Measurements from ENCODE around the gene ZNF296. TPM values are rescaled to one million over a fixed set of nuclear protein-coding genes. Genes with fewer than 3 reads are reported as not detected.
A peak's percentile ranks its signal among the peaks of the same experiment; 100 is the strongest.

Gene ZNF296
- total and polyA plus RNA-seq, 2 of the 13 experiments (the other 11 are each of a cell fraction or from before 2014, with no cell fraction given), result 0.26 to 0.62 TPM

DNA sequence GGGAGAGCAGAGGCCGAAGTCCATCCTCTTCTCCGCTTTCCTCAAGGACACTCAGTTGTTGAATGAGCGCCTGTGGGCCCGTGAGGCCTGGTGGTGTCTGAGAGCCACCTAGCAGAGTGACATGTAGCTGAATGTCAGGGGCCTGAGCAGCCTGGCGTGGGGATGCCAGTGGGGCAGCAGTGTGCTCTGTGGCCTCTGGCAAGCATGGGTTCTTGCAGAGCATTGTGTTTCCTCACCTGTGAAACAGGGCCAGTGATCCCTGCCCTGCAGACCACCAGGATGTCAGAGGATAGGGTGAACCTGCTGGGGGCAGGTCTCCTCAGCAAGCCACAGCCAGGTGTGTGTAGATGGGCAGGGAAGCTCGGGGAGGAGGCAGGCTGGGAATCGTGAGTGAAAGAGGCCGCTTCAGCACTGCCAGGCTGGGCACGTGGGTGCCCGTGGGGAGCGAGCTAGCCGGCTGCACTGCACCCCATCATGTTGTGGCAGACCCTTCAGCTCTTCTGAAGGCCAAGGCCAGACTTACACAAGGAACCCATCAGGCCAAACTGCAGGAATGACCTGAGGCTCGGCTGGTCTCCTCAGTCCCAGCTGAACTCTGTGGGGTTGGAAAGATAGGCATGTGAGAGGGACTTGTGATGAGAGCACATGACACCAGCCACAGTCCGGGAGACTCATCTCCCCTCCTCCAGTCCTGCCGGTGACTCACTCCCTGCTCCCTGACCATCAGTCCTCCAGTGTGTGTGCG is 21.7 kb upstream of the ZNF296 start:
- 0% methylated on average over 4 of the region's 16 CpGs for WGBS (ENCODE audit: low lambda C conversion rate)
- no peaks in the 10 kb centered on the region; a peak in 1 of 5 replicates for H3K27me3 ChIP-seq (ENCODE audit: control insufficient read depth in 1 of 2, insufficient read depth in 2 of 2, low read length in 2 of 2)
- H3K79me2 ChIP-seq (ENCODE audit: insufficient read depth, low read length), result peaks cover 98% of the 10 kb centered on the region
- BruUV-seq (replicated peaks), result TSS peak; percentile 51
- H3K36me3 ChIP-seq (replicated peaks in 1 of 2; ENCODE audit: control insufficient read depth in 1 of 2, insufficient read depth in 2 of 2, low read length in 2 of 2), result peaks cover 0 to 5% of the 10 kb centered on the region in 2 experiments; a peak in 3 of 5 replicates
- CTCF ChIA-PET (ENCODE audit: low intra/inter-chr PET ratio, low total read pairs), result no interaction called here
- H2AFZ ChIP-seq (ENCODE audit: low read length), result no peak overlapping the region
- peak overlapping the region; percentile 74 for H3K27ac ChIP-seq (ENCODE audit: extremely low read length, insufficient read depth, low read length)
- H3K9me3 ChIP-seq (ENCODE audit: low read length), result no peaks in the 10 kb centered on the region
- in situ Hi-C loops (cut with HindIII; ENCODE audit: extremely low pct_ligation_motif_present, low pct_unique_long_range_greater_than_20kb) (no loop called here), intact Hi-C loops (cut with micrococcal nuclease; ENCODE audit: unreplicated experiment) (no loop called here)
- DNase-seq (ENCODE audit: low spot score) (peak; percentile 90), FAIRE-seq (peak; percentile 96), ATAC-seq (peak; percentile 82)
- peak overlapping the region; percentile 69 for H3K9ac ChIP-seq (ENCODE audit: insufficient read depth, low read depth, low read length)
- H3K4me1 ChIP-seq (ENCODE audit: insufficient read depth, low read length), result peaks cover 92% of the 10 kb centered on the region
- peaks cover 14% of the 10 kb centered on the region for H4K20me1 ChIP-seq (ENCODE audit: insufficient read depth, low read length)
- POLR2A ChIA-PET, result interaction anchor here (0.5 to 3.2 kb wide), 14 partner anchors 15 to 301 kb away, joined by 3 to 13 read pairs (median 5); partner anchors contain the start of genes BLOC1S3, CLASRP, CLPTM1 and GEMIN7
- peak overlapping the region; percentile 4 to 58 (median 5); a peak in 5 of 6 replicates for H3K4me3 ChIP-seq (replicated peaks in 1 of 3; ENCODE audit: insufficient read depth in 1 of 3, low read depth in 2 of 3, low read length in 3 of 3)
- peak overlapping the region; percentile 85 for H3K4me2 ChIP-seq (ENCODE audit: low read depth, low read length)
- TF ChIP-seq PAX8 (CRISPR knock-in tag; IDR thresholded peaks at IDR 0.05; ENCODE audit: borderline replicate concordance) (no peak), ZC3H13 (CRISPR knock-in tag; IDR thresholded peaks at IDR 0.05) (0 out of 2 replicates have a peak, but pooled peaks have one; percentile 55), ZFP91 (CRISPR knock-in tag; IDR thresholded peaks at IDR 0.05; ENCODE audit: borderline replicate concordance) (peak; percentile 28; the same call in 1 of the 2 replicates), ZNF256 (CRISPR knock-in tag; conservative IDR thresholded peaks at IDR 0.05) (peak; percentile 53; the same call in 1 of the 2 replicates), POLR2A (IDR thresholded peaks at IDR 0.05; ENCODE audit: insufficient read depth in 1 of 2, low read depth in 2 of 2, low read length in 2 of 2) (peak; percentile 51 to 68), HDAC2 (CRISPR knock-in tag; IDR thresholded peaks at IDR 0.05) (peak; percentile 12; the same call in 1 of the 2 replicates), SMYD3 (CRISPR knock-in tag; IDR thresholded peaks at IDR 0.05) (0 out of 2 replicates have a peak, but pooled peaks have one; percentile 37), ZNF513 (CRISPR knock-in tag; conservative IDR thresholded peaks at IDR 0.05) (0 out of 2 replicates have a peak, but pooled peaks have one; percentile 68), ZBTB8A (CRISPR knock-in tag; IDR thresholded peaks at IDR 0.05; ENCODE audit: borderline replicate concordance, low read depth) (no peak)
- TF ChIP-seq, protein P1, sequence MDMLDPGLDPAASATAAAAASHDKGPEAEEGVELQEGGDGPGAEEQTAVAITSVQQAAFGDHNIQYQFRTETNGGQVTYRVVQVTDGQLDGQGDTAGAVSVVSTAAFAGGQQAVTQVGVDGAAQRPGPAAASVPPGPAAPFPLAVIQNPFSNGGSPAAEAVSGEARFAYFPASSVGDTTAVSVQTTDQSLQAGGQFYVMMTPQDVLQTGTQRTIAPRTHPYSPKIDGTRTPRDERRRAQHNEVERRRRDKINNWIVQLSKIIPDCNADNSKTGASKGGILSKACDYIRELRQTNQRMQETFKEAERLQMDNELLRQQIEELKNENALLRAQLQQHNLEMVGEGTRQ (IDR thresholded peaks at IDR 0.05; ENCODE audit: low read depth, low read length), result peak; percentile 64; the same call in 1 of the 2 replicates
- TF ChIP-seq, protein P1 (CRISPR knock-in tag; IDR thresholded peaks at IDR 0.05; ENCODE audit: borderline replicate concordance), result no peak
